MM.1S (cell line): ENCODE results near the gene PTMS.

Experiments
- EZH2 ChIP-seq: fragments of 300-600 bp; sonication (generic); optimal IDR thresholded peaks from 2 replicates; pipeline ENCODE3; 2017; ENCODE audit warnings: low read depth, mild to moderate bottlenecking, antibody characterized with exemption, low read length, mixed read lengths
- EZH2phosphoT487 ChIP-seq: fragments of 300-600 bp; sonication (generic); IDR thresholded peaks from 2 replicates; pipeline ENCODE4 v1.6.1; 2018; ENCODE audit warnings: antibody characterized with exemption, low read length
- TF ChIP-seq, protein P1 (sequence below): fragments of 300-600 bp; sonication (generic); IDR thresholded peaks from 2 replicates; pipeline ENCODE4 v1.5.1; 2016; ENCODE audit warnings: antibody characterized with exemption, low read length, mixed read lengths

- TF ChIP-seq, protein P1, sequence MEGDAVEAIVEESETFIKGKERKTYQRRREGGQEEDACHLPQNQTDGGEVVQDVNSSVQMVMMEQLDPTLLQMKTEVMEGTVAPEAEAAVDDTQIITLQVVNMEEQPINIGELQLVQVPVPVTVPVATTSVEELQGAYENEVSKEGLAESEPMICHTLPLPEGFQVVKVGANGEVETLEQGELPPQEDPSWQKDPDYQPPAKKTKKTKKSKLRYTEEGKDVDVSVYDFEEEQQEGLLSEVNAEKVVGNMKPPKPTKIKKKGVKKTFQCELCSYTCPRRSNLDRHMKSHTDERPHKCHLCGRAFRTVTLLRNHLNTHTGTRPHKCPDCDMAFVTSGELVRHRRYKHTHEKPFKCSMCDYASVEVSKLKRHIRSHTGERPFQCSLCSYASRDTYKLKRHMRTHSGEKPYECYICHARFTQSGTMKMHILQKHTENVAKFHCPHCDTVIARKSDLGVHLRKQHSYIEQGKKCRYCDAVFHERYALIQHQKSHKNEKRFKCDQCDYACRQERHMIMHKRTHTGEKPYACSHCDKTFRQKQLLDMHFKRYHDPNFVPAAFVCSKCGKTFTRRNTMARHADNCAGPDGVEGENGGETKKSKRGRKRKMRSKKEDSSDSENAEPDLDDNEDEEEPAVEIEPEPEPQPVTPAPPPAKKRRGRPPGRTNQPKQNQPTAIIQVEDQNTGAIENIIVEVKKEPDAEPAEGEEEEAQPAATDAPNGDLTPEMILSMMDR: no peak
- TF ChIP-seq EZH2phosphoT487 (no peak), EZH2 (no peak)
These were observed 11.2 kb downstream of the PTMS start for GRCh38 chr12:6777386-6777785.
